Measurements from ENCODE around the gene TOX4. TPM values are rescaled to one million over a fixed set of nuclear protein-coding genes. Genes with fewer than 3 reads are reported as not detected.

Gene TOX4

Small RNAs within 50 kb of the gene (small RNA-seq; reads per million reads assigned to genes)
- not detected for gene RN7SL650P (ENCODE audit: low read depth)

Data from mesenchymal stem cell (in vitro differentiated cells and primary cell).